ENCODE measurements around the gene MUS81.

The MUS81 gene

DNA sequence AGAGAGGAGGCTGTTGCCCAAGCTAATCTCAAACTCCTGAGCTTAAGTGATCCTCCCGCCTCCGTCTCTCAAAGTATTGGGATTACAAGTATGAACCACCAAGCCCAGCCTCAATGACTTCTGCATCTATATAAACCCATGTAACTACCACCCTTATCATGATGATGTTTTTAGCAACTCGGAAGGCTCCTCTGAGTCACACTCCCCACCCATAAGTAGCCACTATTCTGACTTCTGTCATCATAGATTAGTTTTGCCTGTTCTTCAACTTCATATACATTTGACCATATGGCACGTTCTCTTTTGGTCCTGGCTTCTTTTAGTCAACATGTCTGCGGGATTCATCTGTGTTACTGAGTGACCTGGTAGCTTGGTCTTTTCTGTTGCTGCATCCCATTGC, 46.4 kb downstream of the MUS81 start:
- FAIRE-seq (no peak), DNase-seq (ENCODE audit: insufficient read length, low spot score) (no peak)
- TF ChIP-seq TAF1 (IDR thresholded peaks at IDR 0.05; ENCODE audit: low read depth, low read length) (no peak), POU2F2 (IDR thresholded peaks at IDR 0.05; ENCODE audit: low read depth, low read length) (no peak), POLR2A (IDR thresholded peaks at IDR 0.05; ENCODE audit: low read depth, low read length) (no peak), SPI1 (IDR thresholded peaks at IDR 0.05; ENCODE audit: low read depth, low read length) (no peak)

DNA sequence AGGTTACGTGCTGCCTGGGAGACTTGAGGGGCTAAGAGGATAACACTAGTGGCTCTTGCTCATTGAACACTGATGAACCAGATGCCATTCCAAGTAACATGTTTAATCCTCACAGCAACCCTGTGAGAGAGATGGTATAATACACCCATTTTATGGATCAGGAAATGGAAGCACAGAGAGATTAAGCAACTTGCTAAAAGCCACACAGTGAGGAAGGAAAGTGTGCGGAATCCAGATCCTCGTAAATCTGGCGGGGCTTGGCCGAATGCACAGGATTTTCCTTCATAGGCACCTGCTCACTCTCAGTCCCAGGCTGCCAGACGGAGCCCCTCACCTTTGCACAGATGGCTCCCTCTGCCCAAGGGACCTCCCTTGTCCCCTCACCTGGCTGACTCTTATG, 47.6 kb downstream of the MUS81 start:
- TF ChIP-seq TAF1 (IDR thresholded peaks at IDR 0.05; ENCODE audit: low read depth, low read length) (no peak), PAX5 (IDR thresholded peaks at IDR 0.05; ENCODE audit: insufficient read depth, low read length, severe bottlenecking) (no peak), POLR2A (IDR thresholded peaks at IDR 0.05; ENCODE audit: low read depth, low read length) (no peak), POLR2AphosphoS5 (IDR thresholded peaks at IDR 0.05; ENCODE audit: low read depth, low read length) (no peak), POU2F2 (IDR thresholded peaks at IDR 0.05; ENCODE audit: low read depth, low read length) (no peak), SPI1 (IDR thresholded peaks at IDR 0.05; ENCODE audit: low read depth, low read length) (no peak)
- DNase-seq (ENCODE audit: insufficient read length, low spot score) (no peak), FAIRE-seq (no peak)

DNA sequence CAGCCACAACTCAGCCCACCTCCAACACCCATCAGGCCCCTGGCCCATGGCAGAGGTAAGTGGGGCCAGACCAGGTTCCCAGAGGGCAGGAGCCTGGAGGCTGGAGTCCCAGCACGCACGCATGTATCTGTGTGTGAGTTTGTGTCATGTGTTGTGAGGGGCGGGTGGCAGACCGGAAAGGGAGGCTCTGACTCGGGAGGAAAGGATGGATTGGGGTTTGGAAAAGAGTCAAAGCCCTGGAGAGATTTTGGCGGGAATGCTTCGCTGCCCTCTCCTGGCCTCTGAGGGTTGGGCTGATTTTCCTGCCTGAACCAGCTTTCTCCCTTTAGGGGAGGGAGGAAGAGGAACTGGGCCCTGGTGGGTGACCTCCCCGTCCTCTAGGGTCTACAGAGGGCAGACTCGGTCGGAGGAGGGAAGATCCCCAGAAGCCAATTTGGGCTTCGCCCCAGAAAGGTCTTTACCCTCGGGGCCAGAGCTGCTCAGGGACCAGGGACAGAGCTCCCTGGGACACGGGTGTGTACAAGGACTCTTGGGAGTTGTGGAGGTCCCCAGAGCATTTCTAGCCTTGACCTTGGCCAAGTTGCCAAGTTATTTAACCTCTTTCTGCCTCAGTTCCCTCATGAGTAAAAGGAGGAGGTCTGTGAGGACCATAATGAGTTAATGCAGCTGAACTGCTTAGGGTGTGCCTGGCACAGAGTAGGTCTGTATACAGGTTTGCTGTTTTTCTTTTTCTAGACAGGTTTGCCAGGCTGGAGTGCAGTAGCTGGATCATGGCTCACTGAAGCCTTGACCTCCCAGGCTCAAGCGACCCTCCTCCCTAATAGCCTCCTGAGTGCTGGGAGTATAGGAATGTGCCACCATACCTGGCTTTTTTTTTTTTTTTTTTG, 51.7 kb downstream of the MUS81 start:
- FAIRE-seq = no peak
- peak; percentile 76 for TF ChIP-seq SPI1 (IDR thresholded peaks at IDR 0.05; ENCODE audit: low read depth, low read length)
- no peak for TF ChIP-seq TAF1 (IDR thresholded peaks at IDR 0.05; ENCODE audit: low read depth, low read length)
- DNase-seq (ENCODE audit: insufficient read length, low spot score) = no peak

DNA sequence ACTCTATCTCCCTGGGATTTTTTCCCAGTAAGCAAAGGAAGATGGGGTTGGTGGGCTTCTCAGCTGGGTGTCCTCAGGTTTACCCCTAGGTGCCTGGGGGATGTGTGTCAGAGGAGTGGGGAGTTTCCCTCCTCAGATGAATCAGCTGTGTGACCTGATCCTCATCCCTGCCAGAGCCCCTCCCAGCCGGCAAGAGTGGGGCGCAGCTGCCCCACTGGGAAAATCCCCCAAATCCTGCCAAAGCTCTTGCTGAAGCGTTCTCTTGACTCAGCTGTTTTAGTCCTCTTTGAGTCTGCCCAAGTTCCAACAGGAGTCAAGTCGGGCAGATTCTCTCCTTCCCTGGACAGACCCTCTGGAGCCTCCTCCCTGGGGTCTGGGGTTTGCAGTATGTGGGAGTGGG, 52.6 kb downstream of the MUS81 start:
- DNase-seq (ENCODE audit: insufficient read length, low spot score) = no peak
- no peak for FAIRE-seq
- no peak for TF ChIP-seq SPI1 (IDR thresholded peaks at IDR 0.05; ENCODE audit: low read depth, low read length)
- no peak for TF ChIP-seq POLR2A (IDR thresholded peaks at IDR 0.05; ENCODE audit: low read depth, low read length)
- no peak for TF ChIP-seq POU2F2 (IDR thresholded peaks at IDR 0.05; ENCODE audit: low read depth, low read length)
- no peak for TF ChIP-seq PAX5 (IDR thresholded peaks at IDR 0.05; ENCODE audit: insufficient read depth, low read length, severe bottlenecking)
- TF ChIP-seq POLR2AphosphoS5 (IDR thresholded peaks at IDR 0.05; ENCODE audit: low read depth, low read length) = no peak
- TF ChIP-seq TAF1 (IDR thresholded peaks at IDR 0.05; ENCODE audit: low read depth, low read length) = no peak

DNA sequence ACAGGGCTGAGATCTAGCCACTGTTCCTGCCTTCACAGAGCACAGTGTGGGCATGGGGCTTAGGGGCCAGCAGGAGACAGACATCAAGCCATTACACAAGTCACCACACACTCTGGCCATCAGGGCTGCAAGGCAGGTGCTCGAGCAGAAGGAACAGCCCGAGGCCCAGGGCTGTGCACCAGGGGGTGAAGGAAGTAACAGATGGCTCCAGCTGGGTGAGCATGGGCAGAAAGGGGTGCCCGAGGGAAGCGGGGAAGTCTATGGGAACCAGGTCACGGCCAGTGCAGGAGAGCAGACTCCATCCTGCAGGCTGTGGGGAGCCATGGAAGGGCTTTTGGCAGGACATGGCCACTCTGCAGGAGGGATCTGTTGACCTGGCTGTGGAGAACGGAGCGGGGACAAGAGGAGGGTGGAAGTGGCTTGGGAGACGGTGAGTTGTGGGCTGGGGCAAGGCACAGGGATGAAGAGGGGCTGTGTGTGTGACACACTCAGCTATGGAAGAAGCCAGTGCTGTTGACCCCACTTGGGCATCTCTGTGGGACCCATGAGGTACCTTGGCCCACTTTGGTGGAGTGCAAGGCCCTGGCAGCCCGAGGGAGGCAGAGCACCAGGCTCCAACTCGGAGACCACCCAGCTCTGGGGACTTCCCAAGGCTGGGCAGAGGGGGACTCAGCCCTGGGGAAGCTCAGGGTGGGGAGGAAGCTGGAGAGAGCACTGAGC, 55.0 kb downstream of the MUS81 start:
- FAIRE-seq (no peak), DNase-seq (ENCODE audit: insufficient read length, low spot score) (no peak)
- TF ChIP-seq POLR2AphosphoS5 (IDR thresholded peaks at IDR 0.05; ENCODE audit: low read depth, low read length) (no peak; the same call in 1 of the 2 replicates), TAF1 (IDR thresholded peaks at IDR 0.05; ENCODE audit: low read depth, low read length) (no peak), SPI1 (IDR thresholded peaks at IDR 0.05; ENCODE audit: low read depth, low read length) (no peak), POU2F2 (IDR thresholded peaks at IDR 0.05; ENCODE audit: low read depth, low read length) (no peak), POLR2A (IDR thresholded peaks at IDR 0.05; ENCODE audit: low read depth, low read length) (no peak)

DNA sequence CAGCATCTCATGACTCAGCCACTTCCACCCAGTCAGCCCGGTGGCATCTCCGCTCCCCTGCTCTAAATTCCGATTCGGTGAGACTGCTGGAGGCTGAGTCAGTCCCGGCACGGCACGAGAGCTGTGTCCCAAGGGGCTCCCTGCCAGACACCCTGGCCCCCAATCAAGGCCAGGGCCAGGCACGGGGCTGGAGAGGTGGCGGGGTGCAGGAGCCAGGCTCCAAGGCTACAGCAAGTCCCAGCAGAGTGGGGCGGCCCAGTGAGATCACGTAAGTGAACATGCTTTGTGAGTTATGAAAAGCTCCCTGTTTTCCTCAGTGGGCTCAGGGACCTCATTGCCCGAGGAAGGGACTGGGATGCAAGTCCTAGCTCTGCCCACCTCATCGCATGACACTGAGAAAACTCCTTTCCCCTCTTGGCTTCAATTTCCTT, 55.6 kb downstream of the MUS81 start:
- no peak for FAIRE-seq
- TF ChIP-seq POLR2A (IDR thresholded peaks at IDR 0.05; ENCODE audit: low read depth, low read length) (peak; percentile 43; the same call in 1 of the 2 replicates), TAF1 (IDR thresholded peaks at IDR 0.05; ENCODE audit: low read depth, low read length) (no peak)
- DNase-seq (ENCODE audit: insufficient read length, low spot score) = no peak
